Measurements from ENCODE around the gene SCFD2. TPM values are rescaled to one million over a fixed set of nuclear protein-coding genes. Genes with fewer than 3 reads are reported as not detected.
A peak's percentile ranks its signal among the peaks of the same experiment; 100 is the strongest.

Gene SCFD2
- total and polyA plus RNA-seq, 2 of the 8 experiments (the other 6 are each of a cell fraction or from before 2014, with no cell fraction given) = 6.2 to 10.2 TPM

- TF ChIP-seq USF2 (IDR thresholded peaks at IDR 0.05; ENCODE audit: low read length) = no peak
- peak; percentile 81 to 93 for TF ChIP-seq POLR2A (IDR thresholded peaks at IDR 0.05; ENCODE audit: control extremely low read depth in 1 of 2, low read depth in 2 of 2, low read length in 2 of 2)
- TF ChIP-seq GTF2F1 (IDR thresholded peaks at IDR 0.05; ENCODE audit: borderline replicate concordance, low read depth, low read length) = no peak
- TF ChIP-seq CBX5 (IDR thresholded peaks at IDR 0.05; ENCODE audit: low read depth, low read length) = no peak
- no peak for TF ChIP-seq SIX5 (IDR thresholded peaks at IDR 0.05; ENCODE audit: low read depth, low read length)
- TF ChIP-seq NRF1 (IDR thresholded peaks at IDR 0.05; ENCODE audit: low read depth, low read length) = peak; percentile 95
These were observed 11.7 kb upstream of the SCFD2 start, which contains the start of gene FIP1L1 (continued) for GRCh38 chr4:53377319-53378170.

Data from H1 (cell line).